GM06990 (cell line): ENCODE data around the gene UBE2D4.

Source experiments
- DNase-seq: peaks from one replicate; pipeline ENCODE4 v3.0.0-alpha.2; 2011; ENCODE audit not compliant: insufficient read length; ENCODE audit errors: extremely low read depth
- H3K27me3 ChIP-seq: replicated peaks from 2 replicates; pipeline ENCODE4 v1.6.0; 2011; ENCODE audit warnings: low read length; ENCODE audit not compliant: control insufficient read depth, insufficient read depth
- H3K36me3 ChIP-seq: 2 replicates; pipeline ENCODE4 v1.5.1; 2011; ENCODE audit warnings: low read length; ENCODE audit not compliant: control insufficient read depth, insufficient read depth
- H3K4me3 ChIP-seq: replicated peaks from 2 replicates; pipeline ENCODE4 v1.5.1; 2011; ENCODE audit warnings: low read depth, mild to moderate bottlenecking, control low read depth, low read length
- TF ChIP-seq, protein P1 (sequence below): IDR thresholded peaks from 2 replicates; pipeline ENCODE4 v1.5.1; 2011; ENCODE audit warnings: low read length, control low read depth, mild to moderate bottlenecking, inconsistent platforms; ENCODE audit not compliant: insufficient read depth, poor library complexity, severe bottlenecking

UBE2D4 gene

DNA sequence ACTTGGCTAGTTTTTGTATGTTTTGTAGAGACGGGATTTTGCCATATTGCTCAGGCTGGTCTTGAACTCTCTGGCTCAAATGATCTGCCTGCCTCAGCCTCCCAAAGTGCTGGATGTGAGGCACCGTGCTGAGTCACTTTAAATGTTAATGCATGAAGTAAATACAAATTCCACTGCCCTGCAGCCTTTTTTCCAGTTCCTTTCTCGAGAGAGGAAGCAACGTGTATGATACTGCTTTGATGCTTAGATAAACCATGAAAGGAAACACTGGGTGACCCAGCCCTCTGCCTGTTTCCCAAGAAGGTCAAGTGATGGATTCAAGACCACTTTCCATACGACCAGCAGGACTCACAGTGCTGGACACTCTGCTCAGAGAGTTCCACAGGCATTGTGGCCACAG is 45.6 kb upstream of the UBE2D4 start:
- no peak overlapping the region for H3K4me3 ChIP-seq
- no peak for DNase-seq
- H3K27me3 ChIP-seq, result no peaks in the 10 kb centered on the region
- peaks cover 28% of the 10 kb centered on the region for H3K36me3 ChIP-seq
- TF ChIP-seq, protein P1, sequence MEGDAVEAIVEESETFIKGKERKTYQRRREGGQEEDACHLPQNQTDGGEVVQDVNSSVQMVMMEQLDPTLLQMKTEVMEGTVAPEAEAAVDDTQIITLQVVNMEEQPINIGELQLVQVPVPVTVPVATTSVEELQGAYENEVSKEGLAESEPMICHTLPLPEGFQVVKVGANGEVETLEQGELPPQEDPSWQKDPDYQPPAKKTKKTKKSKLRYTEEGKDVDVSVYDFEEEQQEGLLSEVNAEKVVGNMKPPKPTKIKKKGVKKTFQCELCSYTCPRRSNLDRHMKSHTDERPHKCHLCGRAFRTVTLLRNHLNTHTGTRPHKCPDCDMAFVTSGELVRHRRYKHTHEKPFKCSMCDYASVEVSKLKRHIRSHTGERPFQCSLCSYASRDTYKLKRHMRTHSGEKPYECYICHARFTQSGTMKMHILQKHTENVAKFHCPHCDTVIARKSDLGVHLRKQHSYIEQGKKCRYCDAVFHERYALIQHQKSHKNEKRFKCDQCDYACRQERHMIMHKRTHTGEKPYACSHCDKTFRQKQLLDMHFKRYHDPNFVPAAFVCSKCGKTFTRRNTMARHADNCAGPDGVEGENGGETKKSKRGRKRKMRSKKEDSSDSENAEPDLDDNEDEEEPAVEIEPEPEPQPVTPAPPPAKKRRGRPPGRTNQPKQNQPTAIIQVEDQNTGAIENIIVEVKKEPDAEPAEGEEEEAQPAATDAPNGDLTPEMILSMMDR, result no peak

GRCh38 chr7:43884209-43884608 is 42.0 kb upstream of the UBE2D4 start:
- TF ChIP-seq, protein P1, result no peak
- no peak for DNase-seq
- no peak overlapping the region for H3K4me3 ChIP-seq
- no peaks in the 10 kb centered on the region for H3K27me3 ChIP-seq
- peaks cover 6% of the 10 kb centered on the region for H3K36me3 ChIP-seq

GRCh38 chr7:43884617-43885016 is 41.6 kb upstream of the UBE2D4 start:
- no peak for DNase-seq
- TF ChIP-seq, protein P1, result no peak
- Histone ChIP-seq H3K27me3 (no peaks in the 10 kb centered on the region), H3K4me3 (no peak overlapping the region), H3K36me3 (peaks cover 6% of the 10 kb centered on the region)

GRCh38 chr7:43888993-43889945 is 37.0 kb upstream of the UBE2D4 start:
- Histone ChIP-seq H3K36me3 (no peaks in the 10 kb centered on the region; the same call in 1 of the 2 replicates), H3K27me3 (no peaks in the 10 kb centered on the region), H3K4me3 (no peak overlapping the region)
- TF ChIP-seq, protein P1, result no peak
- DNase-seq, result no peak

DNA sequence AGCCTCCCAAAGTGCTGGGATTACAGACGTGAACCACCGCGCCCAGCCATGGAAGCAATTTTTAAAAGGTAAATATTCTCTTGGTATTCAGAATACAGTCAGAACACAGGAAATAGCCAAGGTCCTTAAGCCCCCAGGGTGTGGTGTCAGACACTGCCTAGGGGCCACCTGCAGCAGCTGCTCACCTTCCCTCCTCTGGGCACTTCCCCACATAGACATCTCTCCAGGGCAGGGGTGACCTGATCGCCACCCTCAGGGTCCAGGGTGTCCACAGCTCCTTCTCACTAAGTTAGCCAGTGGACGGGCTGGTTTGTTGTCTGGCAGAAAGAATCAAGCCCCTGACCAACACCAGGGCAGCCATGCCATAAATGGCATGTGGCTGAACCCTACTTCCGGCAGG is 35.8 kb upstream of the UBE2D4 start:
- H3K4me3 ChIP-seq, result no peak overlapping the region
- H3K27me3 ChIP-seq, result no peaks in the 10 kb centered on the region
- H3K36me3 ChIP-seq, result no peaks in the 10 kb centered on the region; the same call in 1 of the 2 replicates
- no peak for DNase-seq
- TF ChIP-seq, protein P1, result no peak
